Adrenal gland (tissue), 12 donors: ENCODE results near the gene LYZL2. TPM values are rescaled to one million over a fixed set of nuclear protein-coding genes. Genes with fewer than 3 reads are reported as not detected.
"Not testable (repeated sequence)": the region's sequence is repeated elsewhere in the genome, so short reads cannot be mapped to it uniquely, and the experiment has no call there.

Experiments
- DNase-seq, 7 donors: peaks; one replicate each; pipeline ENCODE4 v3.0.0-alpha.2; 2019 to 2020
- H3K27ac ChIP-seq, 5 donors: fragments of 200-600 bp; sonication (generic) in 4 of 5; 1 replicate in 3 of 5; 2 replicates in 2 of 5; pipeline versions ENCODE4 v1.5.1 to v1.8.0; 2016 to 2020; ENCODE audit warnings: mild to moderate bottlenecking in 1 of 5
- H3K27me3 ChIP-seq: fragments of 200-600 bp; 2 replicates; pipeline ENCODE4 v1.8.0; 2021
- H3K36me3 ChIP-seq, 2 donors: fragments of 200-600 bp; replicated peaks in 1 of 2; 1 replicate in 1 of 2; 2 replicates in 1 of 2; pipeline versions ENCODE4 v1.5.1 to v1.8.0; 2018 to 2022
- H3K4me1 ChIP-seq, 2 donors: fragments of 200-600 bp; replicated peaks in 1 of 2; 1 replicate in 1 of 2; 2 replicates in 1 of 2; pipeline versions ENCODE4 v1.5.1 to v1.8.0; 2018 to 2021
- H3K4me3 ChIP-seq, 4 donors: fragments of 200-600 bp; sonication (generic) in 3 of 4; one replicate each; pipeline ENCODE4 v1.5.1; 2016 to 2018
- H3K9me3 ChIP-seq, 3 donors: fragments of 200-600 bp; sonication (generic) in 1 of 3; replicated peaks in 1 of 3; 1 replicate in 2 of 3; 2 replicates in 1 of 3; pipeline versions ENCODE4 v1.5.1 to v1.8.0; 2016 to 2021
- CTCF ChIP-seq, 6 experiments: fragments of 450-650 bp in 4 of 6; fragments of 200-600 bp in 2 of 6; sonication (generic) in 1 of 6; IDR thresholded peaks; 1 replicate in 5 of 6; 2 replicates in 1 of 6; pipeline versions ENCODE4 v1.5.1 to v1.8.0; 2016 to 2021; ENCODE audit warnings: antibody characterized with exemption in 6 of 6, mild to moderate bottlenecking in 2 of 6, moderate library complexity in 1 of 6
- POLR2A ChIP-seq, 2 donors: fragments of 450-650 bp; IDR thresholded peaks; one replicate each; pipeline ENCODE4 v1.6.1; 2017; ENCODE audit warnings: antibody characterized with exemption in 2 of 2, mild to moderate bottlenecking in 2 of 2, moderate library complexity in 1 of 2
- WGBS, 4 donors: extraction: QIAGEN DNeasy Blood & Tissue Kit in 2 of 4; methylation state at CpG; one replicate each; pipeline versions ENCODE4 v1.1.5 to v1.1.7; 2013 to 2017; 5-methylcytosine and 5-hydroxymethylcytosine counted together
- intact Hi-C, 2 donors: fragments of 100-400 bp; cut with DNase I; formaldehyde crosslinking; loops; one replicate each; pipeline versions ENCODE4 v1.14.1 to v1.15.0; 2022 to 2023
- polyA plus RNA-seq, 3 donors: library from polyadenylated mRNA; stranded (reverse); fragments of 200-250 nt in 2 of 3; fragments of 350-450 nt in 1 of 3; fragmentation: Illumina TruSeq in 1 of 3; extraction: RNeasy Lipid Tissue Mini Kit (QIAGEN cat#74804) in 1 of 3; gene quantifications; one replicate each; pipeline ENCODE4 v1.2.3, GENCODE V29; 2013 to 2014
- total RNA-seq, 9 donors: library from RNA; depleted of rRNA in 4 of 9; stranded (reverse); fragments of >200 nt in 4 of 9; fragments of 120-200 nt in 1 of 9; fragmentation: NEBNext Ultra II Directional in 1 of 9; extraction: Animal tissue kit (Norgen Biotek cat#: 25700) in 1 of 9; gene quantifications; one replicate each; pipeline versions ENCODE4 v1.1.0 to v1.2.4, GENCODE V29; 2013 to 2023
- donor health status: healthy with polysubstance abuse.
- donor health status: Bipolar disorder and iron deficiency.
- donor health status: DM: yes; HTN: yes; CAD: no.
- donor health status: DM: no; HTN: no; CAD: no.
- donor health status: DM: no; HTN: no; CAD: no.
- donor health status: DM: yes; HTN: yes; CAD: no.

The LYZL2 gene
- total and polyA plus RNA-seq, 12 donors, result 1.4 TPM; not detected in 11

DNA sequence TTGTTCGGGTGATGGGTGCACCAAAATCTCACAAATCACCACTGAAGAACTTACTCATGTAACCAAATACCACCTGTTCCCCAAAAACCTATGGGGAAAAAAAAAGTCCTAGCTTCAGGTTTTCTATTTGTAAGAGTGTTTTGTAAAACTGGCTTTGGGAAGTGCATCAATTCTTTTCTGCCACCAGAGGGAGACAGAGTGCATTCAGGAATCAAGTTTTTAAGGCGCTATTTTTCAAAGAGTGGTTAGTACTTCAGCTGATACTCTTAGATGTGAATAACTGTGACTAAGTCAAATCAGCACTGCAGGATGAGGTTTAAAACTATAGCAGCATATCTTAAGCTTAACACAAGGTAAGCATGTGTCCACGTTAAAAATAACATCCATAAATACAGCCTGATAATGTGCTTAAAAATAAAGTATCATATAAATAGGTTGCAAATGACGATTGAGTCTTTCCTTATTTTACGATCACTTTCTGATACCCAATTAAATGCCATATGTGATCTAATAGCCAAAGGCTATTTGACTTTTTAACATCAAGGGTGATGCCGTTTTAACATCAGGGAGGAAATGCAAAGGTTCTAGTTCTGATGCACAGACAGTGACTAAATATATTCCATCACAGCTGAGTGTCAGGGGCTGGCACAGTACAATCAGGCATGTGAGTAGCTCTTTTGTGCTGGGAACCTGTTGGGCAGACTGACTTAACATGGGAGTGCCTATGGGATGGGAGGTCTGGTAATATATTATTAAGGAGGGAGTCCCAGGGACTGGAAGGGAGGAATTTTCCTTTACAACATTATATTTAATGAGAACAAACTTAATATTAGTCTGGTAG lies 10.6 kb upstream of the LYZL2 start:
- TF ChIP-seq POLR2A (IDR thresholded peaks at IDR 0.05) (no peak), CTCF (IDR thresholded peaks at IDR 0.05) (peak; percentile 68 to 90 (median 72))
- 39 to 48% (median 43%) methylated on average over 6 of the region's 6 CpGs for WGBS, 4 donors
- no peak overlapping the region for H3K27ac ChIP-seq
- intact Hi-C loops, result no loop called here
- H3K4me3 ChIP-seq, result no peak overlapping the region
- H3K4me1 ChIP-seq, result no peaks in the 10 kb centered on the region
- no peaks in the 10 kb centered on the region for H3K27me3 ChIP-seq
- H3K9me3 ChIP-seq, result no peaks in the 10 kb centered on the region
- DNase-seq, result peak in 1 of 7 donors; percentile 19
- no peaks in the 10 kb centered on the region for H3K36me3 ChIP-seq

DNA sequence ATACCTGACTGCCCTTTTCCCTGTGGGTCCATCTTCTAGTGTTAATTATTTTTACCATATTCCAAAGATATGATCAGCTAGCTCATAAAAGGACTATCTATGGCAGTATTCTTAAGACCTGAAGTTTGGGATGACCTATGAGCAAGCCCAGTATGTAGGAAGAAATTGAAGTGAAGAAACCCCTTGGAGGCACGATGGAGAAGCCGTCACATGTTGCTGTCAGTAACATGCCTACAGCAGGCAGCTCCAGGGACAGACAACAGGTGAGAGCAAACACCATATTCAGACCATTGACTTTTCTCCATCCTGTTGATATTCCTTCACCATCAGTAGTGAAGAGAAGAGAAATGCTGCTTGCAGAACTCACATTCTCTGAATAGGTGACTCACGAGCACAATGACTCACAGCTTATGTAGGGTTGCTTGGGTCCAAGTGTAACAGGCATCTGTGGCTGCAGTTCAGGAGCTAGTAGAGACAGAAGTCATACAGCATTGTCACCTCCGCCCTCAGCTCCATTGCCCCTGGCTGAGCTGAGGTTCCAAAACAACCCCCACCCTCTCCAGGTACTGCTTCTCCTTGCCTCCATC lies 8.4 kb upstream of the LYZL2 start:
- no peak for TF ChIP-seq POLR2A (IDR thresholded peaks at IDR 0.05)
- TF ChIP-seq CTCF (IDR thresholded peaks at IDR 0.05), result no peak
- intact Hi-C loops, result no loop called here
- Histone ChIP-seq H3K27me3 (no peaks in the 10 kb centered on the region), H3K36me3 (no peaks in the 10 kb centered on the region), H3K9me3 (no peaks in the 10 kb centered on the region), H3K4me1 (no peaks in the 10 kb centered on the region), H3K27ac (no peak overlapping the region), H3K4me3 (no peak overlapping the region)
- peak in 6 of 7 donors; percentile 35 to 63 (median 54) for DNase-seq
- 55 to 60% (median 60%) methylated on average over 4 of the region's 4 CpGs for WGBS, 4 donors

DNA sequence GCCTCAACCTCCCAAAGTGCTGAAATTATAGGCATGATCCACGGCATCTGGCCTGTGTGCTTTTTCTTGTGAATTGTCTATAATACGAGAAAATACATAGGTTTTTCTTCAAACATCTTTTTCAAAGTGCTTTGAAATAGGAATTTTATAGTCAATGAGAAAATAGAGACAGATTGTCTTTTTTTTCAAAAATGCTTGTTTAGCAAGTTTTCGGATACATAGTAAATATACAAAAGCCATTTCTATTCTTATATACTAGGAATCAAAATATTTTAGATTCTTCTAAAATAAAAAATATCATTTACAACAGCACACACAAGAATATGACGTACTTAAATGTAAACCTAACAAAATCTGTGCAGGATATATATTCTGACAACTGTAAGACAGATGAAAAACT lies 1.6 kb upstream of the LYZL2 start:
- no peak overlapping the region for H3K4me3 ChIP-seq
- no peak for DNase-seq
- no peaks in the 10 kb centered on the region for H3K9me3 ChIP-seq
- no peak overlapping the region for H3K27ac ChIP-seq
- no peak for TF ChIP-seq POLR2A (IDR thresholded peaks at IDR 0.05)
- TF ChIP-seq CTCF (IDR thresholded peaks at IDR 0.05), result no peak
- H3K4me1 ChIP-seq, result no peaks in the 10 kb centered on the region
- no peaks in the 10 kb centered on the region for H3K36me3 ChIP-seq
- no peaks in the 10 kb centered on the region for H3K27me3 ChIP-seq
- WGBS, 4 donors, result 78 to 90% (median 83%) methylated on average over 4 of the region's 4 CpGs
- intact Hi-C loops, result no loop called here

- DNase-seq, result no peak
- Histone ChIP-seq H3K9me3 (no peaks in the 10 kb centered on the region), H3K4me1 (no peaks in the 10 kb centered on the region), H3K4me3 (no peak overlapping the region), H3K27ac (no peak overlapping the region), H3K27me3 (no peaks in the 10 kb centered on the region), H3K36me3 (no peaks in the 10 kb centered on the region)
- intact Hi-C loops, result no loop called here
- WGBS, 4 donors, result 60 to 69% (median 65%) methylated on average over 2 of the region's 2 CpGs
- TF ChIP-seq CTCF (IDR thresholded peaks at IDR 0.05) (no peak), POLR2A (IDR thresholded peaks at IDR 0.05) (no peak)
Measured at GRCh38 chr10:30630571-30630970, 1.0 kb upstream of the LYZL2 start.

DNA sequence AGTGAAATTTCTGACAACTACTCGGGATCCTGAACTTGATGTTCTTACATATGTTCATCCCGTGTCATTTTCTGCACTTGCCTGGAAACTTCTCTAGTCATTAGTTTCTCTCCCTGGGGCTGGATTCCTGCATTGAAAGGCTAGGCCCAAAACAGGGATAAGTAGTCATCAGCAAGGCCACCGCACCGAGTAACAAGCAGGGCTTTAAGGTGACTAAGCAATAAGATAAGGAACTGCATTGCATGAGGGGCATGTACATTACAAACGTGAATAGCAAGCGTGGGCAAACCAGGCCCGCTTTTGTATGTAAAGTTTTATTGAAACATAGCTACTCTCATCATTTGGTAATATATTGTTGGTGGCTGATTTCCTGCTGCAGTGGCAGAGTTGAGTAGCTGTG lies 977 bp downstream of the LYZL2 start:
- H3K27me3 ChIP-seq, H3K36me3 ChIP-seq, H3K4me1 ChIP-seq, DNase-seq, intact Hi-C loops, H3K27ac ChIP-seq, H3K9me3 ChIP-seq, H3K4me3 ChIP-seq: not testable (repeated sequence)
- 86 to 91% (median 88%) methylated on average over 5 to 7 of the region's 7 CpGs for WGBS, 4 donors

GRCh38 chr10:30626837-30627236 lies 2.7 kb downstream of the LYZL2 start:
- H3K36me3 ChIP-seq, H3K4me1 ChIP-seq, H3K4me3 ChIP-seq, DNase-seq, intact Hi-C loops, H3K27ac ChIP-seq, H3K9me3 ChIP-seq, H3K27me3 ChIP-seq: not testable (repeated sequence)
- 63 to 68% (median 65%) methylated on average over 8 to 11 of the region's 11 CpGs for WGBS, 4 donors

- DNase-seq, H3K4me3 ChIP-seq, intact Hi-C loops, H3K9me3 ChIP-seq, H3K27me3 ChIP-seq, H3K27ac ChIP-seq, H3K36me3 ChIP-seq, H3K4me1 ChIP-seq: not testable (repeated sequence)
- WGBS, 4 donors, result 74 to 100% (median 91%) methylated on average over 1 to 7 of the region's 7 CpGs
Measured at GRCh38 chr10:30626196-30626595, 3.4 kb downstream of the LYZL2 start.
